ENCODE measurements around the gene FAM120B. TPM values are rescaled to one million over a fixed set of nuclear protein-coding genes. Genes with fewer than 3 reads are reported as not detected.

The FAM120B gene
- total RNA-seq, 1 experiment from 2014 or later: 6.0 TPM

- DNase-seq (ENCODE audit: extremely low read depth, low read depth): no peak
These were observed 146.4 kb downstream of the FAM120B start for GRCh38 chr6:170452767-170453545.

GRCh38 chr6:170453586-170454511, 147.3 kb downstream of the FAM120B start:
- DNase-seq (ENCODE audit: extremely low read depth, low read depth): no peak

- no peak for DNase-seq (ENCODE audit: extremely low read depth, low read depth)
These were observed 148.1 kb downstream of the FAM120B start for GRCh38 chr6:170454512-170455285.

- DNase-seq (ENCODE audit: extremely low read depth, low read depth): no peak
These were observed 148.9 kb downstream of the FAM120B start for GRCh38 chr6:170455335-170455979.

- DNase-seq (ENCODE audit: extremely low read depth, low read depth): no peak
These were observed 149.8 kb downstream of the FAM120B start for GRCh38 chr6:170456334-170456733.

Small RNAs within 50 kb of the gene (small RNA-seq; reads per million reads assigned to genes)
- 0 reads per million in 2 experiments for gene MIR4644

Other genes starting within 250 kb of the FAM120B start
- gene DLL1, start 15.7 kb upstream of the FAM120B start, total RNA-seq (2014; rRNA removed; shearing (Covaris generic)): 0.14 and 0.17 TPM in 2 replicates
- 377 and 415 TPM in 2 replicates for gene PSMB1, start 246.5 kb downstream of the FAM120B start, total RNA-seq (2014; rRNA removed; shearing (Covaris generic))
- gene TBP, start 247.6 kb downstream of the FAM120B start, total RNA-seq (2014; rRNA removed; shearing (Covaris generic)): 17.7 and 20.6 TPM in 2 replicates